ENCODE measurements around the gene GABBR2. TPM values are rescaled to one million over a fixed set of nuclear protein-coding genes. Genes with fewer than 3 reads are reported as not detected.

Gene GABBR2
- total and polyA plus RNA-seq, 2 experiments from 2014 or later, result 0.89 to 1.3 TPM

DNA sequence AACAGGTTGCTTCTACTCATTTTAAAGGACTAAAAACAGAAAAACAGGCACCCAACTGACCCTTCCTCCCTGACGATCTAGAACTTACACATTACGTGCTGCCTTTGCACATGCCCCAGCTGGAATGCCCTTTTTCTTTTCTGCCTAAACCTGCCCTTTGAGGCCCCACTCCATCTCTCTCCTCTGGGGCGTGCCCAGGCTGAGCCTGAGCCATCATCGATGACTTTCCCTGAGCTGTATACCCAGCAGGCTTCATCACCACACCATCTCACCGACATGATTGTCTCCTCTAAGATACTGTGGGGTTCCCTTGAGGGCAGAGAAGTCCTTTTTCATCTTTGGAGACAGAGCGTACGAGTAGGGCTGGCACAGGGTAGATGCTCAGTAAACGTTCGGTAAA is 24.1 kb upstream of the GABBR2 start:
- peaks cover 19% of the 10 kb centered on the region for H3K27me3 Mint-ChIP-seq (ENCODE audit: insufficient read depth, low read depth, poor library complexity)
- TF ChIP-seq ZNF331 (CRISPR knock-in tag; IDR thresholded peaks at IDR 0.05; ENCODE audit: low read depth) (no peak), POLR2AphosphoS5 (IDR thresholded peaks at IDR 0.05; ENCODE audit: low read depth) (no peak), CREB1 (CRISPR knock-in tag; IDR thresholded peaks at IDR 0.05; ENCODE audit: low read depth) (no peak), ZNF114 (CRISPR knock-in tag; IDR thresholded peaks at IDR 0.05) (no peak)
- TF ChIP-seq, protein P1, sequence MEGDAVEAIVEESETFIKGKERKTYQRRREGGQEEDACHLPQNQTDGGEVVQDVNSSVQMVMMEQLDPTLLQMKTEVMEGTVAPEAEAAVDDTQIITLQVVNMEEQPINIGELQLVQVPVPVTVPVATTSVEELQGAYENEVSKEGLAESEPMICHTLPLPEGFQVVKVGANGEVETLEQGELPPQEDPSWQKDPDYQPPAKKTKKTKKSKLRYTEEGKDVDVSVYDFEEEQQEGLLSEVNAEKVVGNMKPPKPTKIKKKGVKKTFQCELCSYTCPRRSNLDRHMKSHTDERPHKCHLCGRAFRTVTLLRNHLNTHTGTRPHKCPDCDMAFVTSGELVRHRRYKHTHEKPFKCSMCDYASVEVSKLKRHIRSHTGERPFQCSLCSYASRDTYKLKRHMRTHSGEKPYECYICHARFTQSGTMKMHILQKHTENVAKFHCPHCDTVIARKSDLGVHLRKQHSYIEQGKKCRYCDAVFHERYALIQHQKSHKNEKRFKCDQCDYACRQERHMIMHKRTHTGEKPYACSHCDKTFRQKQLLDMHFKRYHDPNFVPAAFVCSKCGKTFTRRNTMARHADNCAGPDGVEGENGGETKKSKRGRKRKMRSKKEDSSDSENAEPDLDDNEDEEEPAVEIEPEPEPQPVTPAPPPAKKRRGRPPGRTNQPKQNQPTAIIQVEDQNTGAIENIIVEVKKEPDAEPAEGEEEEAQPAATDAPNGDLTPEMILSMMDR (conservative IDR thresholded peaks at IDR 0.05; ENCODE audit: low read depth in 2 of 2), result no peak
- TF ChIP-seq, protein P2, sequence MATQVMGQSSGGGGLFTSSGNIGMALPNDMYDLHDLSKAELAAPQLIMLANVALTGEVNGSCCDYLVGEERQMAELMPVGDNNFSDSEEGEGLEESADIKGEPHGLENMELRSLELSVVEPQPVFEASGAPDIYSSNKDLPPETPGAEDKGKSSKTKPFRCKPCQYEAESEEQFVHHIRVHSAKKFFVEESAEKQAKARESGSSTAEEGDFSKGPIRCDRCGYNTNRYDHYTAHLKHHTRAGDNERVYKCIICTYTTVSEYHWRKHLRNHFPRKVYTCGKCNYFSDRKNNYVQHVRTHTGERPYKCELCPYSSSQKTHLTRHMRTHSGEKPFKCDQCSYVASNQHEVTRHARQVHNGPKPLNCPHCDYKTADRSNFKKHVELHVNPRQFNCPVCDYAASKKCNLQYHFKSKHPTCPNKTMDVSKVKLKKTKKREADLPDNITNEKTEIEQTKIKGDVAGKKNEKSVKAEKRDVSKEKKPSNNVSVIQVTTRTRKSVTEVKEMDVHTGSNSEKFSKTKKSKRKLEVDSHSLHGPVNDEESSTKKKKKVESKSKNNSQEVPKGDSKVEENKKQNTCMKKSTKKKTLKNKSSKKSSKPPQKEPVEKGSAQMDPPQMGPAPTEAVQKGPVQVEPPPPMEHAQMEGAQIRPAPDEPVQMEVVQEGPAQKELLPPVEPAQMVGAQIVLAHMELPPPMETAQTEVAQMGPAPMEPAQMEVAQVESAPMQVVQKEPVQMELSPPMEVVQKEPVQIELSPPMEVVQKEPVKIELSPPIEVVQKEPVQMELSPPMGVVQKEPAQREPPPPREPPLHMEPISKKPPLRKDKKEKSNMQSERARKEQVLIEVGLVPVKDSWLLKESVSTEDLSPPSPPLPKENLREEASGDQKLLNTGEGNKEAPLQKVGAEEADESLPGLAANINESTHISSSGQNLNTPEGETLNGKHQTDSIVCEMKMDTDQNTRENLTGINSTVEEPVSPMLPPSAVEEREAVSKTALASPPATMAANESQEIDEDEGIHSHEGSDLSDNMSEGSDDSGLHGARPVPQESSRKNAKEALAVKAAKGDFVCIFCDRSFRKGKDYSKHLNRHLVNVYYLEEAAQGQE (IDR thresholded peaks at IDR 0.05; ENCODE audit: unreplicated experiment), result no peak
- TF ChIP-seq, protein P3, sequence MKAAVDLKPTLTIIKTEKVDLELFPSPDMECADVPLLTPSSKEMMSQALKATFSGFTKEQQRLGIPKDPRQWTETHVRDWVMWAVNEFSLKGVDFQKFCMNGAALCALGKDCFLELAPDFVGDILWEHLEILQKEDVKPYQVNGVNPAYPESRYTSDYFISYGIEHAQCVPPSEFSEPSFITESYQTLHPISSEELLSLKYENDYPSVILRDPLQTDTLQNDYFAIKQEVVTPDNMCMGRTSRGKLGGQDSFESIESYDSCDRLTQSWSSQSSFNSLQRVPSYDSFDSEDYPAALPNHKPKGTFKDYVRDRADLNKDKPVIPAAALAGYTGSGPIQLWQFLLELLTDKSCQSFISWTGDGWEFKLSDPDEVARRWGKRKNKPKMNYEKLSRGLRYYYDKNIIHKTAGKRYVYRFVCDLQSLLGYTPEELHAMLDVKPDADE (IDR thresholded peaks at IDR 0.05), result no peak
- H3K27ac Mint-ChIP-seq, result no peak overlapping the region

GRCh38 chr9:98732091-98732490 is 23.4 kb upstream of the GABBR2 start:
- no peak overlapping the region; the same call in 1 of the 2 replicates for H3K27ac Mint-ChIP-seq
- peaks cover 19% of the 10 kb centered on the region for H3K27me3 Mint-ChIP-seq (ENCODE audit: insufficient read depth, low read depth, poor library complexity)
- Histone ChIP-seq H3K4me3 (no peak overlapping the region), H3K27me3 (ENCODE audit: insufficient read depth) (no peaks in the 10 kb centered on the region), H2AFZ (no peak overlapping the region), H3K27ac (ENCODE audit: low read depth) (no peak overlapping the region), H3F3A (replicated peaks; ENCODE audit: low read depth) (no peaks in the 10 kb centered on the region), H3K4me1 (ENCODE audit: insufficient read depth) (0 out of 2 replicates have a peak, but pooled peaks cover 5% of the 10 kb centered on the region), H3K79me2 (replicated peaks; ENCODE audit: insufficient read depth) (no peaks in the 10 kb centered on the region), H3K4me2 (no peak overlapping the region), H3K36me3 (ENCODE audit: insufficient read depth) (no peaks in the 10 kb centered on the region), H3K9me2 (ENCODE audit: insufficient read depth) (no peaks in the 10 kb centered on the region), H4K20me1 (replicated peaks; ENCODE audit: insufficient read depth) (no peaks in the 10 kb centered on the region)
- TF ChIP-seq NANOG (IDR thresholded peaks at IDR 0.05; ENCODE audit: borderline replicate concordance), result no peak
- TF ChIP-seq, protein P1 (conservative IDR thresholded peaks at IDR 0.05; ENCODE audit: low read depth in 2 of 2), result peak in 1 of 2 experiments; percentile 16; a peak in 1 of 4 replicates
- no peaks in the 10 kb centered on the region for H3K9me3 Mint-ChIP-seq
- H3K36me3 Mint-ChIP-seq (ENCODE audit: low read depth), result peaks cover 12% of the 10 kb centered on the region; the same call in 2 of the 3 replicates
- H3K4me3 Mint-ChIP-seq, result no peak overlapping the region
- DNase-seq (ENCODE audit: low spot score) (peak; percentile 7), ATAC-seq (no peak)
- H3K4me1 Mint-ChIP-seq, result peaks cover 7% of the 10 kb centered on the region

More for the DNA sequence above, 24.1 kb upstream of the GABBR2 start:
- no peak overlapping the region for H3K27ac ChIP-seq (ENCODE audit: low read depth)
- H3K79me2 ChIP-seq (replicated peaks; ENCODE audit: insufficient read depth), result no peaks in the 10 kb centered on the region
- H2AFZ ChIP-seq, result no peak overlapping the region
- Mint-ChIP-seq H3K9me3 (0 out of 3 replicates have a peak, but pooled peaks cover under 1% of the 10 kb centered on the region), H3K36me3 (ENCODE audit: low read depth) (peaks cover 19% of the 10 kb centered on the region), H3K4me3 (no peak overlapping the region), H3K4me1 (peaks cover 7% of the 10 kb centered on the region)
- no peaks in the 10 kb centered on the region for H4K20me1 ChIP-seq (replicated peaks; ENCODE audit: insufficient read depth)
- no peak for ATAC-seq
- H3K9me2 ChIP-seq (ENCODE audit: insufficient read depth), result no peaks in the 10 kb centered on the region
- H3K4me2 ChIP-seq, result no peak overlapping the region
- H3K27me3 ChIP-seq (ENCODE audit: insufficient read depth), result no peaks in the 10 kb centered on the region
- H3F3A ChIP-seq (replicated peaks; ENCODE audit: low read depth), result no peaks in the 10 kb centered on the region
- no peak for DNase-seq (ENCODE audit: low spot score)
- H3K4me3 ChIP-seq, result no peak overlapping the region
- H3K36me3 ChIP-seq (ENCODE audit: insufficient read depth), result no peaks in the 10 kb centered on the region
- H3K4me1 ChIP-seq (ENCODE audit: insufficient read depth), result 0 out of 2 replicates have a peak, but pooled peaks cover 5% of the 10 kb centered on the region

All from GM23338 (cell line).